HG02678 (cell line): Measurements from ENCODE around the gene PTPRE.

Experiments used
- ATAC-seq: cut with Tn5 transposase; IDR thresholded peaks from one replicate; pipeline ENCODE4 v1.9.1; 2021; ENCODE audit warnings: mild to moderate bottlenecking, moderate library complexity; ENCODE audit not compliant: unreplicated experiment

The PTPRE gene

DNA sequence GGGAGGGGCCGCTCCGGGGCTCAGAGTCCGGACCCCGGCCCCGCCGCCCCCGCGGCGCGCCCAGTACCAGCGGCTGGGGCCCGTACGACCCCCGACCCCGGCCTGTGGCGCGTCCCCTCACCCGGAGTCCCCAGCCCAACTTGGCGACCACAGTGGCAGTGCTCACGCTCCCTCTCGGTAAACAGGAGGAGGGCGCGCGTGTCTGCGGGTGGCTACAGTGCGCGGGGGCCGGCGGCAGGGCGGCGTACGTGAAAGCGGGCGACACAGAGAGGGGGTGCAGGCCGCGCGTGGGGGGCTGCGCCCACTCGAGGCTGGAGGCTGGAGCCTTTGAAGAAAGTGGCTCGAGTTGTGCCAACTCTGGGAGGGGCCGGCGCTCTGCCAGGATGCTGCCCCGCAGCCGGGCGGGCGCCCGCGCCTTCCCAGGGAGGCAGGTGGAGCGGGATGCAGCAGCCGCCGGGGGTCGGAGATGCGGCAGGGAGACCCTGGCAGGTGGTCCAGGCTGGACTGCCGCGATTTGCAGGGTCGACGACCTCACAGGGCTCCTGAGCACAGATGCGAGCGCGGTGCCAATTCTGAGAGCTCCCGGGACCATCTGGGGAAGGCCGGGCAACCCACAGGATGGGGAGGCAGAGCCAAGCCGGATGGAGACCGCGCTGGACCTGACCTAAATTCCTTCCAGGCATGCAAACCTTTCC is 655 bp downstream of the PTPRE start:
- no peak for ATAC-seq

DNA sequence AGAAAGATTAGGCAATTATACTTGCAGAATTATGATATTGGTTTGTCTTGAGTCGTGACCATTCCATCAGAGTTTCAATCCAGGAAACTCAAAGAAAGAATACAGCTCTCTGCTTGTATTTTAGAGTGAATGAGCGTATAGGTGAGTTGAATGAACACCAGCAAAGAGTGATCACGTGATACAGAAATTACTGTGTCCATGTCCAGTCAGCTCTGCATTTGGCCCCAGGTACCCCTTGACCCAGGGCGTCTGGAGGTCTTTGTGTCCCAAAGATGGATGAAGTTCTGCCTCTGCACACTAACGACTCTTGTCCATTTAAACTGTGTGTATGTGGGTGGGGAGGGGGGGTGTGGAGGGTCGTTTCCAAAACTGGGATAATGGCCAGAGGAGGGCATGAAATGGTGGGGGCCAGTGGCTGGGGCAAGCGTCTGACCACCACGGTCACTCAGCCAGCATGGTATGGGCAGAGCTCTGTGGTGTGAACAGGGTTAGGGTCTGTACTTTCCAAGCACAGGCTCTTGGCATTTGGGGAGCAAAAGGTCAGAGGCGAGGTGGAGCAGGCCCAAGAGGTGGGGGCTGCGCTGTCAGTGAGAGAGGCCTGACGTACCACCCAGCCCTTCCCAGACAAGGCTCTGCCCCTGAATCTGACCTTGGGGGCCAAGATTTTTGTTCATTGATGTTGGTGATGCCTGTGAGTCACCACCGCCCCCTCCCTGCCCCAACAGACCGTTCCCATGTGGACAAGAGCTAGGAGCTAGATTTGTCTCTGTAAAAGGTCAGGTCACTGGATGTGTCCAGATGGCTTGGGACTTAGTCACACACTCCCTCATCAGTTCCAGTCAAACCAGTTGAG is 1.4 kb downstream of the PTPRE start:
- no peak for ATAC-seq

DNA sequence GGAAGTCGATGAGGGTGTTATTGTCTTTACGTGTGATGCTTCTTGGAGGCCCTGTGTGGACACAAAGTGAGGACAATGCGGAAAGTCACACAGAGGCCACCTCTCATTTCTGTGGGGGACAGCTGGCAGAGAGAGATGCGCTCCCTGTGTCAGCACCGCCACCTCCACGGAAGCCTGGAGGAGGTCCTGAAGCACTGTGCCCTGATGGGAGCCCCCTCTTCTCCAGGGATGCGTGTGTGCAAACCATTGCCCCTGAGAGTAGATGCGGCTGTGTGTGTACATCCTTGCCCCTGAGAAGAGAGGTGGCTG is 2.0 kb downstream of the PTPRE start:
- no peak for ATAC-seq

DNA sequence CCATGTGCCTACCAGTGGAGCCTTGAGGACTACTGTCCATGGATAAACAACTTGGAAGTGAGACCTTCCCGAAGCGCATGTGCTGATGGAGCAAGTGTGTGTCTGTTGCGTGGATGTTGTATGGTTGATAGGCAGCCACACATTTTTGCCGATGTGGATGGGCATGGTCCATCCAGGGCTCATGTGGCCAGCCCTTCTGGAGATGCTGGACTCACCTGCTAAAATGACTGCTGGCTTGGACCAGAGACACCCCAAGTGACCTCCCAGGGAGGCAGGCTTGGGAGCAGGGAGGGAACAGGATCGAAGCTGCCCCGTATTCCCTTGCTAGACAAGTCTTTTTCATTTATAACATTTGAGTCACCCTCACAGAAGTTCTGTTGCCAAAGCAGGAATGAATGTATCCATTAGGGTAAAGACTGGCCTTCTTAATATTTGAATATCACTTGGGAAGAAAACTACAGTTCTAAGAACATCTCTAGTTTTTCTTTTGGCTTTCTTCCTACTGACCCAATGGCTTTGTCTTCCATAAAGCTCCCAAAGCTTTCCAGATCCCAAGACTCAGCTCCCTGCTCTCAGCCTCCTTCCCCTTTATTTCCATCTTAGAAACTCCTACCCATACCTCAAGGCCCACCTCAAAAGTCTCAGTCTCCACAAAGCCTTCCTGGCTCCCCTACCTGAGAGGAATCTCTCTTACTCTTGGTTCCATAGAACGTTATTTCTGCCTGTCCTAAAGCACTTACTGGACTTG is 3.0 kb downstream of the PTPRE start:
- ATAC-seq, result no peak

DNA sequence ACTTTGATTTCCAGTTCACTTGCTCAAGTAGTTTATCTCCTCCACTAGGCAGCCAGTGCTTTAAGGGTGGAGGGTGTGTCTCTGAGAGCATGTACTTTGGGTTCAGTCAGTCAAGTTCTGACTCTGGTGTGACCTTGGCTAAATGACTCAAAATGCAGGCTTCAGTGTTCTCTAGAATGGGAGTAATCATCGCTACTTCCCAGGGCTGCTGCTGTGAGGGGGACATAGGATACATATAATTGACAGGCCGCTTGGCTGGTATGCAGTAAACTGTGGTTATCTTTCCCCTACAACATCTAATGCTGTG is 3.5 kb downstream of the PTPRE start:
- no peak for ATAC-seq

DNA sequence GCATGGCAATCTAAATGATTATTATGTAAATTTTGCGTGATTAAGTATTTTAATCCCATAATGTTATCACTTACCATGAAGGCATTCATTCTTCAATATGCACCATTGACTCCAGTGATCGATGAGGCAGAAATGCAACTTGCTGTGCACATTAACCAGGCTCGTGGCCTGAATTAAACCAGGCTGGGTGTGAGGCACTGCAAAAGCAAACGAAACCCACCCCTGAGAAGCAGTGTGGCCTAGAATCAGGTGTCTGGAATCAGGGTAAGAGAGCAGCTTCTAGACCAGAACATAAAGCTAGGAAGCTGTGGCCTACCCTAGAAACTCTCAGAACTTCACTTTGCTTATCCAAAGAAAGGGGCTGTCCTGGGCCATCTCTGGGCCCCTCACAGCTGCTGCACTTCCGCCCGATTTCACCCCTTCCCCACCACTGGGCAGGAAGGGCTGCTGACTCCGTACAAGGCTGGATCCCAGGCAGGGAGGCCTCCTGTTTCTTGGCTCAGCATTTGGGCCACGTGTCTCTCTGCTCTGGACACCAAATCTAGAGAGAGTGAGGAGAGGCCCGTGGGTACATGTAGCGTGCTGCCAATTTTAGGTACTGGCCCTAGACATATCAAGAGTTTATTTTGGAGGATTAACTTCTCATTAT is 4.4 kb downstream of the PTPRE start:
- no peak for ATAC-seq

DNA sequence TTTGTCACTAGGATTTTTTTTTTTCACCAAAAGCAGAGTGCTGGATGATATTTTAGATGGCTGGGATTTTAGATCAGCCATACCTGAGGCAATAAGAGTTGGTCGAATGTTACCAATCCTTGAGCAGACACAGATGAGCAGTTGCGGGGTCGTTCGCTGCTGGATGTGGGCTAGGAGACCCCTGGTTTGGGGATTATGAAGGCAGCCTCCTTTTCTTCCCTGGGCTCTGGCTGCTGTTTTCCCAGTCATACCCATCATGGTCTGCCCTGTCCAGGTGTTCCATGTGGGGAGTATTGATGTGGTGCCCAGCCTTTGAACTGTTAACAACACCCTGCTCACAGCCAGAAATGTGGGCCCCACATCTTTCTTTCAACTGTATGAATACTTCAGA is 5.0 kb downstream of the PTPRE start:
- ATAC-seq, result no peak

GRCh38 chr10:127912607-127913367 is 5.9 kb downstream of the PTPRE start:
- no peak for ATAC-seq

- no peak for ATAC-seq
Observed at GRCh38 chr10:127913368-127913759, 6.5 kb downstream of the PTPRE start.

GRCh38 chr10:127915324-127915723 is 8.4 kb downstream of the PTPRE start:
- no peak for ATAC-seq

GRCh38 chr10:127916826-127917225 is 9.9 kb downstream of the PTPRE start:
- no peak for ATAC-seq

- no peak for ATAC-seq
Observed at GRCh38 chr10:127918572-127918971, 11.7 kb downstream of the PTPRE start.

- no peak for ATAC-seq
Observed at GRCh38 chr10:127919418-127920271, 12.7 kb downstream of the PTPRE start.

DNA sequence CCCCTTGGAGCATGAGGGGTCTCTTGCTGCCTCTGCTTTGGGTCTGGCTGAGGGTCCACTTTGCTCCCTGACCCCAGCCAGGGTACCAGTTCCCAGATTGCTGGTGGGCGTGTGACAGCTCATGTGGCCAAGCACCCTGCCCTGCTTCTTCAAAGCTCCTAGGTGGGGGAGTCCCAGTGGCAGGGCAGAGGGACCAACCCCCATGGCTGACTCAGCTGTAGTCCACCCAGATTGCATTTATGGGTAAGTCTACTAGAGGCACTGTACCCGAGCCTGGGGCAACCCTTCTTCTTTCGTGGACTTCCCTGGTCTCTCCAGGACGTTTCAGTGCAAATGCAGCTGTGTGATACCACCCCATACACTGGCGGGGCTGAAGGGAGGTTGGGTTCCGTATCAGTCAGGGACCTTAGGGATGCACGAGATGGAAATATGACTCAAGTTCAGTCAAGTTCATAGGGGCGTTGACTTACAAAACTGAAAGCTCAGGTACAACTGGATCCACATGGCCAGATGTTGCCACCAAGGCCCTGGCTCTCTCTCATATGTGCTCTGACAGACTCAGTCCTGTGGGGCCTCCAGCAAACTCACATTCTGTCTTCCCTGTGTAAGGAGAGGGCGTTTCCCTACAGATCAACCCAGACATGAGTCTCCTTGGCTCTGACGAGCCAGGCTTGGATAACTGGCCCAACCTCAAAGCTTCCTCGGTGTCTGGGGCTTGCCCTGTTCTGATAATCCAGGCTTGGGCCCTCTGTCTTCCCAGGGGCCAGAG is 13.6 kb downstream of the PTPRE start:
- ATAC-seq, result no peak

GRCh38 chr10:127921075-127921752 is 14.3 kb downstream of the PTPRE start:
- no peak for ATAC-seq

DNA sequence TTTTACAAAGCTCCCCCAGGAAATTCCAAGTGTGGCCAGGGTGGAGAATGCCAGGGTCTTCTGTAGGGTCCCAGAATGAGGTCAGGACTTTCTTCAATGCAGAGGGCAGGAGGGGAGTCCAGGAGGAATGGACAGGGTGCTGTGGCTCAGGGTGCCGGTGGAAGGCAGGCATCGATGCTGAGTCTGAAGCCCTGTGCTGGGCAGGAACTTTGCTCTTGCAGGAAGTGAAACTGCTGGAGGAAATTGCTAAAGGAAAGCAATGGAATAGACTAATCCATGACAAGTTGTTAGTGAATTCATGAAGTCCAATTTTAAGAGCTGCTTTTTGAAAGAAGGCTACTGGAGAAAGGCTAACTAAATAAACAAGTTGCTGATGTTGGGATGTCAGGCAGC is 14.8 kb downstream of the PTPRE start:
- no peak for ATAC-seq

- no peak for ATAC-seq
Observed at GRCh38 chr10:127922206-127922605, 15.3 kb downstream of the PTPRE start.

DNA sequence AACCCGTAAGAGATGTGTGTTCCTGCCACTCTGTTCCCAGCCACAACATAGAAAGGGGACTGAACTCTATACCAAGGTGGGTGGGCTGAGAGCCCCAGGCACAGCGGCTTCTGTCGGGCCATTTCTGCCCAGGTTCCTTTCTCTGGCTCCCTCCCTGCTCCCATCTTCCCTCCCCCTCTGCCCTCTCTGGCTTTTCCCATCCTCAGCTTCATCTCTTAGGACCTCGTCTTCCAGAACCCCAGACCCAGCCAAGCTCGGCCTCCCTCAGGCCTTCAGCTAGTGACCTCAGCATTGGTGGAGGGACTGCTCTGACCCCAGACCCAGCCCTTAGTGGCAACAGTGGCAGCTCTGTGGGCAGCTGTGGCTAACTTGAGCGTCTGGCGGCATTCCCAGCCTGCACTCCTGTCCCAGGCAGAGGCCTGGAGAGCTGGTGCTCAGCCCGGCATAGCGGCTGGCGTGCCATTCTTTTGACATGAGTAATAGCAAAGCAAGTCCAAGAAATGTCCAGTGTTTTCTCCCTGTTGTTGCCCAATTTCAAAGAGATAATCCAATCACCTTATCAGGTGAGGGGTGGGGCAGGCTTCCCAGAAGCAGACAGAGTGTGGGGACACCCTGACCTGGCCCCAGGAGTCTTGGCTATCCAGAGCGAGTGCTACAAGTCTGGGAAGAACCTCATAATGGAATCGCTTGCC is 15.9 kb downstream of the PTPRE start:
- no peak for ATAC-seq
